ENCODE measurements around the gene RNPS1.
"Not testable (repeated sequence)": the region's sequence is repeated elsewhere in the genome, so short reads cannot be mapped to it uniquely, and the experiment has no call there.

The RNPS1 gene

GRCh38 chr16:2270070-2270462 lies 2.1 kb upstream of the RNPS1 start:
- no peak for TF ChIP-seq CTCF (IDR thresholded peaks at IDR 0.05; ENCODE audit: low read depth, low read length, missing control alignments)
- no peak overlapping the region for H3K4me3 ChIP-seq (ENCODE audit: low read depth, low read length)
- no peak for DNase-seq (ENCODE audit: low read depth)

- not testable (repeated sequence) for DNase-seq (ENCODE audit: low read depth)
Measured at GRCh38 chr16:2267505-2267912, 417 bp downstream of the RNPS1 start.

GRCh38 chr16:2266887-2267286 lies 1.0 kb downstream of the RNPS1 start:
- not testable (repeated sequence) for DNase-seq (ENCODE audit: low read depth)
- H3K4me3 ChIP-seq (ENCODE audit: low read depth, low read length): peak overlapping the region; percentile 94

More at GRCh38 chr16:2267505-2267912, 417 bp downstream of the RNPS1 start:
- H3K4me3 ChIP-seq (ENCODE audit: low read depth, low read length): peak overlapping the region; percentile 94

- not testable (repeated sequence) for DNase-seq (ENCODE audit: low read depth); H3K4me3 ChIP-seq (ENCODE audit: low read depth, low read length)
Measured at GRCh38 chr16:2263026-2263425, 4.9 kb downstream of the RNPS1 start.

- TF ChIP-seq CTCF (IDR thresholded peaks at IDR 0.05; ENCODE audit: low read depth, low read length, missing control alignments): no peak
- no peak overlapping the region for H3K4me3 ChIP-seq (ENCODE audit: low read depth, low read length)
- DNase-seq (ENCODE audit: low read depth): no peak
Measured at GRCh38 chr16:2260250-2260649, 7.7 kb downstream of the RNPS1 start.

- not testable (repeated sequence) for H3K4me3 ChIP-seq (ENCODE audit: low read depth, low read length)
Measured at GRCh38 chr16:2258530-2258929, 9.4 kb downstream of the RNPS1 start.

GRCh38 chr16:2257726-2258125 lies 10.2 kb downstream of the RNPS1 start:
- no peak overlapping the region for H3K4me3 ChIP-seq (ENCODE audit: low read depth, low read length)
- DNase-seq (ENCODE audit: low read depth): no peak

More at GRCh38 chr16:2258530-2258929, 9.4 kb downstream of the RNPS1 start:
- not testable (repeated sequence) for DNase-seq (ENCODE audit: low read depth)

GRCh38 chr16:2256531-2257140 lies 11.3 kb downstream of the RNPS1 start:
- no peak for DNase-seq (ENCODE audit: low read depth)
- TF ChIP-seq CTCF (IDR thresholded peaks at IDR 0.05; ENCODE audit: low read depth, low read length, missing control alignments): no peak
- no peak overlapping the region for H3K4me3 ChIP-seq (ENCODE audit: low read depth, low read length)

More at GRCh38 chr16:2257726-2258125, 10.2 kb downstream of the RNPS1 start:
- no peak for TF ChIP-seq CTCF (IDR thresholded peaks at IDR 0.05; ENCODE audit: low read depth, low read length, missing control alignments)

GRCh38 chr16:2253293-2253692 lies 14.6 kb downstream of the RNPS1 start:
- H3K4me3 ChIP-seq (ENCODE audit: low read depth, low read length): no peak overlapping the region
- no peak for DNase-seq (ENCODE audit: low read depth)
- no peak for TF ChIP-seq CTCF (IDR thresholded peaks at IDR 0.05; ENCODE audit: low read depth, low read length, missing control alignments)

Data from GM12864 (cell line).